ENCODE results near the gene KCNK6. TPM values are rescaled to one million over a fixed set of nuclear protein-coding genes. Genes with fewer than 3 reads are reported as not detected.

Gene KCNK6
- total RNA-seq, 1 donor from 2014 or later, result 4.7 TPM

DNA sequence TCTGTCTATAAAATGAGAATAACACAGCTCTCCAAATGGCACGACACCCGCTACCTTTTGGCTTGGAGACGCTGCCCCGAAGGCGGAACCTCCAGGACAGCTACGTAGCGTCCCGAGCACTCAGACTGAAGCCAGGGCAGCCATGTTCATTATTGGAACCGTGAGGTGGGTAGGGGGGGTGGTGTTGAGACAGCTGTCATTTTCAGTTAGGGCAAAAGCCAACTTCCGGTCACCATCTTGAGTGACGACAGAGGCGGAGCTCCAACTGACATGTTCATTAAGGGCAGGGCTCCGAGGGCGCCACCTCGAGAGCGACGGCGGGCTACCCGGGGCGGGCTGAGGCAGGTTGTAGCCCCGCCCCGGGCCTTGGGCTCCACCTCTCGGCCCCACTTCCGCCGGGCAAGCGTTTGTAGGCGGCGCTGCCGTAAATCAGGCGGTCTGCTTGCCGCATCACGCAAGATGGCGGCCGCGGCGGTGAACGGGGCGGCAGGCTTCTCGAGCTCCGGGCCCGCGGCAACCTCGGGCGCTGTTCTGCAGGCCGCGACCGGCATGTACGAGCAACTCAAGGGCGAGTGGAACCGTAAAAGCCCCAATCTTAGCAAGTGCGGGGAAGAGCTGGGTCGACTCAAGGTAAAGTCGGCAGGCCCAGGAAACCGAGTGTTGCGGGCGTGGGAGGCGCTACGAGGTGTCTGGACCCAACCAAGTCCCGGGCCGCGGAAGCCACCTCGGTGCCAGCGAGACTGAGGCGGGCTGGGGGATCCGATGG, 54.9 kb downstream of the KCNK6 start, which contains the start of gene PSMD8:
Gene PSMD8 (plus strand): TSS at position 240 of the 766 bp plus-strand sequence. CDS start 31 bp downstream, at position 271.
- ATAC-seq (ENCODE audit: poor library complexity) (peak; percentile 99), DNase-seq (peak; percentile 99)
- intact Hi-C loops (cut with DNase I), result loop anchor here (2.0 kb wide), 1 partner anchor 40 kb away; the partner anchor contains the start of gene CATSPERG

DNA sequence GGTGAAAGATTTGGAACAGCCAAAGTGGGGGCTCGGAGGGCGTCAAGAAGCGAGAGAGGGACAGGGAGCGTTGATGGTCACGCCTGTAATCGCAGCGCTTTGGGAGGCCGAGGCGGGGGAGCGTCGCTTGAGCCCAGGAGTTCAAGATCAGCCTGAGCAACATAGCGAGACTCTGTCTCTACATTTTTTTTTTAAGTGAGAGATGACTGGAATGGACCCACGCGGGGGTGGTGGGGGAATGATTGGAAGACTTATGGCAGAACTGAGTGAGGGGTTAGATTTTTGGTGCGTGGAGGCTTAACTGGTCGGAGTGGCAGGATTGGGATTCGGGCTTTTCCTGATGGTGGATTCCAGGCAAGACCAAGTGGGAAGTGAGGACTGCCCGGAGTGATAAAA, 55.5 kb downstream of the KCNK6 start:
- ATAC-seq (ENCODE audit: poor library complexity) (peak; percentile 2), DNase-seq (no peak)
- intact Hi-C loops (cut with DNase I), result loop anchor here (2.0 kb wide), 1 partner anchor 40 kb away; the partner anchor contains the start of gene CATSPERG

DNA sequence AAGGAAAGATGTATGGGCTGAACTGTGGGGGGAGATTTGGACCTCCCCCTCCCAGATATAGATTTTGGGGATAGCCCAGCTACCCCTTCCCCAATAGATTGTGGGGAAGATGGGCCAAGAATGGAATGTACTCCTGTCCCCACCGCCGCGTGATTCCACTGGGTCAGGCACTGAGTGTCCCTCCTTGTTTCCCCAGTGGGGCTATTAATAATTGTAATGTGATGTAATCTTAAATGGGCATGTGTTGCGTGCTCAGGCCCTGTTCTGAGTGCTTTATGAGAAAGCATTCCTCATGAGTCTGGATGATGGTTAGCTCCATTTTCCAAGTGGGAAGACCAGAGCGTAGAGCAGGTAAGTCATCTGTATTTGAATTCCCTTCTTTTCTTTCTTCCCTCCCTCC, 56.1 kb downstream of the KCNK6 start:
- DNase-seq, result no peak
- intact Hi-C loops (cut with DNase I), result loop anchor here (2.0 kb wide), 1 partner anchor 41 kb away; the partner anchor contains the start of gene CATSPERG
- peak; percentile 17 for ATAC-seq (ENCODE audit: poor library complexity)

DNA sequence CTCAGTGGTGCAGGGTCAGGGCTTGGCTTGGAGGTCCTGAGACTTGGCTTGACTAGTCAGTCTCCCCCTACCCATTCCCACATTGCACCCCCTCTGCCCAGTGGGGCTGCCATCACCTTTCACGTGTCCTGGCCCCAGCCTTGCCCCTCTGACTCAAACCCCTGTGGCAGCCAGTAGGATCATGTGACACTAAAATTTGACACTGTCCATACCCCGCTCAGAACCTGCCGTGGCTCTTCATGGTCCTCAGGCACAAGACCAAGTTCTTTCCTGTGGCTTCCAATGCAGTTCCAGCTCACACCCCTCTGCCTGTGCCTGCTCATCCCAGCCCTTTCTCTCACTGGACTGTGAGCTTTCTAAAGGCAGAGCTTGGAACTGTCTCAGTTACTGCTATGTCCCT, 56.9 kb downstream of the KCNK6 start:
- DNase-seq (no peak), ATAC-seq (ENCODE audit: poor library complexity) (no peak)
- intact Hi-C loops (cut with DNase I), result no loop called here

DNA sequence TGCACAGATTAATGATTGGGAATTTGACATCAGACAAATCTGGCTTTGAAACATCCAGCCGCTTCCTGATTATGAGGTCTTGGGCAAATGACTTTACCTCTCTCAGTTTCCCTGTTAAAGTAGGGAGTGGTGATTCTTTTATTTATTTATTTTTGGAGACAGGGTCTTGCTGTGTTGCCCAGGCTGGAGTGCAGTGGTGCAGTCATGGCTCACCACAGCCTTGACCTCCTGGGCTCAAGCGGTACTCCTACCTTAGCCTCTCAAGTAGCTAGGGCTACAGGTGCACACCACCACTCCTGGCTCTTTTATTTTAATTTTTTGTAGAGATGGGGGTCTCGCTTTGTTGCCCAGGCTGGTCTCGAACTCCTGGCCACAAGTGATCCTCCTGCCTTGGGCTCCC, 57.4 kb downstream of the KCNK6 start:
- ATAC-seq (ENCODE audit: poor library complexity) (no peak), DNase-seq (no peak)
- intact Hi-C loops (cut with DNase I), result no loop called here

DNA sequence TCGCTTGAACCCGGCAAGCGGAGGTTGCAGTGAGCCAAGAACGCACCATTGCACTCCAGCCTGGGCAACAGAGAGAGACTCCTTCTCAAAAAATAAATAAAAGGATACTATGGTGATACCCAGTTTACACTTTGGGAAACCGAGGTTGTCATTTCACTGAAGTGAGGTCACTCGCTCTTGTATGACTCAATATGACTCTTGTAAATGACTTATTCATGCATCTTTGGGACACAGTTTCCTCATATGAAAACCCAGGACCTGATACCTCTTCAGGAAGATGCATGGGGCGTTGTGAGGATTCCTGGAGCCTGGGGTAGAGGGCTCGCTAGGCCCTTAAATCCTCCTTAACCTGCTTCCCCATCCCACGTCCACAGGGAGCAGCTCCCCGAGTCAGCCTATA, 59.2 kb downstream of the KCNK6 start:
- intact Hi-C loops (cut with DNase I), result no loop called here
- ATAC-seq (ENCODE audit: poor library complexity), result no peak
- no peak for DNase-seq

DNA sequence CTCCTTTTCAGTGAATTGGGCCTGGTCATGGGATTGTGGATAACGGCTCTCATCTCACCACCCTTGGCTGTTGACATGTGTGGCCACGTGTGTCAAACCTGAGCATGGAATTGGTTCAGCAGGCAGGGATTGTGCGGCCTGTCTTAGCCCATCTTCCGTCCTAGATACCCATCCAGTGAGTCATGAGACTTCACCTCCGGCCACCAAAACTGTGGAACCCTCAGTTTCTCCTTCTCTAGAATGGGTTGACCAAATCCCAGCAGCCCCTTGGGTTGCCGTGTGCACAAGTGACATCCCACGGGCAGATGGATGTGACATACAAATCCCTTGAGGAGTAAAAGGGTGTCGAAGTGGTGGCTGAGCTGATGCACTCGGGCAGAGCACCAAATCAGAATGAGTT, 61.5 kb downstream of the KCNK6 start:
- DNase-seq, result no peak
- no peak for ATAC-seq (ENCODE audit: poor library complexity)
- intact Hi-C loops (cut with DNase I), result no loop called here

Other genes starting within 250 kb of the KCNK6 start
- not detected for gene DPF1, start 95.6 kb upstream of the KCNK6 start, total RNA-seq
- 31.1 TPM for gene PPP1R14A, start 63.5 kb upstream of the KCNK6 start, total RNA-seq
- gene SPINT2, start 55.3 kb upstream of the KCNK6 start, total RNA-seq, result 8.7 TPM
- 5.6 TPM for gene C19orf33, start 15.6 kb upstream of the KCNK6 start, total RNA-seq
- 31.3 TPM for gene YIF1B, start 3.9 kb upstream of the KCNK6 start, total RNA-seq
- gene CATSPERG, start 16.0 kb downstream of the KCNK6 start, total RNA-seq, result 0.86 TPM
- gene PSMD8, start 54.7 kb downstream of the KCNK6 start, total RNA-seq, result 299 TPM
- 0.27 TPM for gene GGN, start 68.2 kb downstream of the KCNK6 start, total RNA-seq
- gene SPRED3, start 68.9 kb downstream of the KCNK6 start, total RNA-seq, result 0.40 TPM
- 10.5 TPM for gene FAM98C, start 83.2 kb downstream of the KCNK6 start, total RNA-seq
- gene RASGRP4, start 106.4 kb downstream of the KCNK6 start, total RNA-seq, result 1.8 TPM
- 0.73 TPM for gene RYR1, start 113.8 kb downstream of the KCNK6 start, total RNA-seq